Measurements from ENCODE around the gene EDEM1.

DNA sequence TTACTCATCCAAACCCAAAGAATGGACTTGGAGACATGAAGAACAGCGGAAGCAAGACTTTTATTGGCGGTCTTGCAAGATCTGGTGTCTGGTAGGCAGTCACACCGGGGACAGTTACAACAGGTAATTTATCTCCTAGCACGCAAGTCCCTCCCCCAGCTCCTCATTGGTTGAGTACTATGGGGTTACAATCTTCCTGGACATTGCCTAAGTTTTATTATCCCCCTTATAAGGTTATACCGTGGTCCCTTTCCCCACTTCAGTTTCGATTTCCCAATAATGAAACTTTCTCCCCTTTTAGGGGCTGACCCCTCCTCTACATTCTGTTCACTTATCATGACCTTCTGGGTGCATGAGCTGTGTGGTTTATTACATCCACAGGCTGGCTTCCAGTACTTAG lies 46.7 kb upstream of the EDEM1 start:
- TF ChIP-seq, protein P1, sequence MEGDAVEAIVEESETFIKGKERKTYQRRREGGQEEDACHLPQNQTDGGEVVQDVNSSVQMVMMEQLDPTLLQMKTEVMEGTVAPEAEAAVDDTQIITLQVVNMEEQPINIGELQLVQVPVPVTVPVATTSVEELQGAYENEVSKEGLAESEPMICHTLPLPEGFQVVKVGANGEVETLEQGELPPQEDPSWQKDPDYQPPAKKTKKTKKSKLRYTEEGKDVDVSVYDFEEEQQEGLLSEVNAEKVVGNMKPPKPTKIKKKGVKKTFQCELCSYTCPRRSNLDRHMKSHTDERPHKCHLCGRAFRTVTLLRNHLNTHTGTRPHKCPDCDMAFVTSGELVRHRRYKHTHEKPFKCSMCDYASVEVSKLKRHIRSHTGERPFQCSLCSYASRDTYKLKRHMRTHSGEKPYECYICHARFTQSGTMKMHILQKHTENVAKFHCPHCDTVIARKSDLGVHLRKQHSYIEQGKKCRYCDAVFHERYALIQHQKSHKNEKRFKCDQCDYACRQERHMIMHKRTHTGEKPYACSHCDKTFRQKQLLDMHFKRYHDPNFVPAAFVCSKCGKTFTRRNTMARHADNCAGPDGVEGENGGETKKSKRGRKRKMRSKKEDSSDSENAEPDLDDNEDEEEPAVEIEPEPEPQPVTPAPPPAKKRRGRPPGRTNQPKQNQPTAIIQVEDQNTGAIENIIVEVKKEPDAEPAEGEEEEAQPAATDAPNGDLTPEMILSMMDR (IDR thresholded peaks at IDR 0.05; ENCODE audit: insufficient read depth, low read length, poor library complexity, severe bottlenecking): no peak
- TF ChIP-seq EZH2phosphoT487 (conservative IDR thresholded peaks at IDR 0.05; ENCODE audit: low read length): no peak
